ENCODE results near the gene NOVA2. TPM values are rescaled to one million over a fixed set of nuclear protein-coding genes. Genes with fewer than 3 reads are reported as not detected.

NOVA2 gene
- total and polyA plus RNA-seq, 2 donors (not counting 1 experiment from before 2014, with no cell fraction given): not detected

DNA sequence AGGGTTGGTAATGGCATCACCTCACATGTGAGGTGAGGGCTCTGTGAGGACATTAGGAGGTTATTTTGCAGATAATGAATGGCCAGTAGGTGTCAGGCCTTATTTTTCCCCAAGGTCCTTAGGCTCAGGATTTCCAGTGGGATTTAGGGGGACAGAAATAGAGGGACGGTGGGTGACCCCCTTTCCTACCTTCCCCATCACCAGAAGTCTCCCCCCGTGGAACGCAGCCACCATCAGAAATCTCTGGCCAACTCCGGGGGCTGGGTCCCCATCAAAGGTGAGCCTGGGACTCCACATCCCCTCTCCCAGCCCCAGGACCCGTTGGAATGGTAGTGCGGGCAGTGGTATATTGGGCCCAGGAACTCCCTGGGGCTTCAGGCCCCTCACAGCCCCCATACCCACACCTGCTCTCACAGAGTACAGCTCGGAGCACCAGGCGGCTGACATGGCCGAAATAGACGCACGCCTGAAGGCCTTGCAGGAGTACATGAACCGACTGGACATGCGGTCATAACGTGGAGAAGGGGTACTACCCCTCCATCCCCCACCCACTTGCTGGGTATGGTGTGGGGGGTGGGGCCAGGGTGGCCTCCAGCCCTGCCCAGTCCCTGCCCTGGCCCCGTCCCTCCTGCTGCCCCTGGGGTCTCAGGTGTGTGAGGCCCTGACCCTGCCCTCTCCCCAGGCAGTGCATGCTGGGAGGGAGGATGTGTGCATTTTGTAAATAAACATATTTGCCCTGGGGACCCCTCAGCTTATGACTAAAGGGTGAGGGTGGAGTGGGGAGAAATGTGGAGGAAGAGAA is 44.4 kb upstream of the NOVA2 start:
- no peak for TF ChIP-seq EZH2 (IDR thresholded peaks at IDR 0.05; ENCODE audit: borderline replicate concordance, insufficient read depth, low read depth, low read length, poor library complexity, severe bottlenecking)
- TF ChIP-seq, protein P1, sequence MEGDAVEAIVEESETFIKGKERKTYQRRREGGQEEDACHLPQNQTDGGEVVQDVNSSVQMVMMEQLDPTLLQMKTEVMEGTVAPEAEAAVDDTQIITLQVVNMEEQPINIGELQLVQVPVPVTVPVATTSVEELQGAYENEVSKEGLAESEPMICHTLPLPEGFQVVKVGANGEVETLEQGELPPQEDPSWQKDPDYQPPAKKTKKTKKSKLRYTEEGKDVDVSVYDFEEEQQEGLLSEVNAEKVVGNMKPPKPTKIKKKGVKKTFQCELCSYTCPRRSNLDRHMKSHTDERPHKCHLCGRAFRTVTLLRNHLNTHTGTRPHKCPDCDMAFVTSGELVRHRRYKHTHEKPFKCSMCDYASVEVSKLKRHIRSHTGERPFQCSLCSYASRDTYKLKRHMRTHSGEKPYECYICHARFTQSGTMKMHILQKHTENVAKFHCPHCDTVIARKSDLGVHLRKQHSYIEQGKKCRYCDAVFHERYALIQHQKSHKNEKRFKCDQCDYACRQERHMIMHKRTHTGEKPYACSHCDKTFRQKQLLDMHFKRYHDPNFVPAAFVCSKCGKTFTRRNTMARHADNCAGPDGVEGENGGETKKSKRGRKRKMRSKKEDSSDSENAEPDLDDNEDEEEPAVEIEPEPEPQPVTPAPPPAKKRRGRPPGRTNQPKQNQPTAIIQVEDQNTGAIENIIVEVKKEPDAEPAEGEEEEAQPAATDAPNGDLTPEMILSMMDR (IDR thresholded peaks at IDR 0.05): no peak
- Histone ChIP-seq H3K4me1 (ENCODE audit: control insufficient read depth in 2 of 2, insufficient read depth in 2 of 2, low read length in 2 of 2) (peaks cover 19 to 22% of the 10 kb centered on the region in 2 donors), H2AFZ (ENCODE audit: insufficient read depth, low read depth, low read length, poor library complexity, severe bottlenecking) (no peak overlapping the region), H3K27me3 (replicated peaks in 1 of 4; ENCODE audit: control extremely low read depth in 1 of 4, control insufficient read depth in 3 of 4, insufficient read depth in 4 of 4, low read length in 3 of 4) (peaks cover 0 to 33% (median 12%) of the 10 kb centered on the region in 4 experiments), H3K79me2 (ENCODE audit: control insufficient read depth, insufficient read depth, low read length) (no peaks in the 10 kb centered on the region), H3K4me2 (replicated peaks; ENCODE audit: low read depth, low read length, poor library complexity, severe bottlenecking) (no peak overlapping the region), H3K9me3 (ENCODE audit: control extremely low read depth in 1 of 3, control insufficient read depth in 2 of 3, insufficient read depth in 1 of 3, low read length in 2 of 3) (peaks cover 0 to 18% (median 0%) of the 10 kb centered on the region in 3 donors), H4K20me1 (ENCODE audit: control insufficient read depth, insufficient read depth, low read length, poor library complexity, severe bottlenecking) (peaks cover 6% of the 10 kb centered on the region), H3K36me3 (replicated peaks in 1 of 2; ENCODE audit: control extremely low read depth in 1 of 2, control insufficient read depth in 1 of 2, extremely low read depth in 1 of 2, insufficient read depth in 2 of 2, low read length in 1 of 2) (no peaks in the 10 kb centered on the region), H3K9ac (ENCODE audit: low read length) (no peak overlapping the region), H3K4me3 (ENCODE audit: control extremely low read depth in 1 of 5, extremely low read depth in 1 of 5, insufficient read depth in 1 of 5, low read depth in 2 of 5, low read length in 4 of 5) (no peak overlapping the region), H3K27ac (ENCODE audit: low read length in 2 of 2) (no peak overlapping the region)
- no peaks in the 10 kb centered on the region for H3K9me3 Mint-ChIP-seq (ENCODE audit: insufficient read depth)
- intact Hi-C loops (cut with micrococcal nuclease): loop anchor here (2.0 to 10.0 kb wide), 3 partner anchors 155 to 1587 kb away; partner anchors contain the start of genes BICRA and SYMPK
- WGBS (ENCODE audit: insufficient coverage): 97% methylated on average over 6 of the region's 15 CpGs
- peaks cover 18% of the 10 kb centered on the region for H3K27me3 Mint-ChIP-seq
- no peak overlapping the region for H3K27ac Mint-ChIP-seq
- peaks cover 18% of the 10 kb centered on the region for H3K4me1 Mint-ChIP-seq
- POLR2A ChIA-PET: no interaction called here
- CTCF ChIA-PET: interaction anchor here (0.6 to 4.9 kb wide), 3 partner anchors 10 to 1780 kb away, joined by 3 to 28 read pairs (median 11); partner anchors contain the start of gene SIX5
- ATAC-seq (ENCODE audit: low read depth) (no peak), DNase-seq (no peak)
- no peak overlapping the region for H3K4me3 Mint-ChIP-seq

DNA sequence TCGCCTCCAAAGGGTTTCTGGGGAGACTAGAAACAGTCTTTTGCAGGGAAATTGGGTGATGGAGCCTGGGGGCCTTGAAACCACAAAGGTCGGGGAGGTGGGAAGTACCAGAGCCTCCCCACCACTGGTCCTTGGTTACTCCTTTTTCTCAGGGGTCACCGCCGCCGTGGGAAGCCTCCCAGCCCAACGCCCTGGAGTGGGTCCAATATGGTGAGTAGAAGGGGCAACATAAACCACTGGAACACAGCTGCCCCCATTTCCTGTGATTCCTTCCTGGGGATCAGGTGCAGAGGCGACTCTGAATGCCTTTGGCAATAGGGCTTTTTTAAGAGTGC is 43.4 kb upstream of the NOVA2 start:
- H3K4me1 Mint-ChIP-seq: peaks cover 18% of the 10 kb centered on the region
- no peak for DNase-seq
- no peaks in the 10 kb centered on the region for H3K9me3 Mint-ChIP-seq (ENCODE audit: insufficient read depth)
- ATAC-seq (ENCODE audit: low read depth): no peak
- peak overlapping the region; percentile 94 for H3K4me3 Mint-ChIP-seq
- Histone ChIP-seq H3K27ac (ENCODE audit: low read length in 2 of 2) (no peak overlapping the region), H3K9ac (ENCODE audit: low read length) (no peak overlapping the region), H3K9me3 (ENCODE audit: control extremely low read depth in 1 of 3, control insufficient read depth in 2 of 3, insufficient read depth in 1 of 3, low read length in 2 of 3) (peaks cover 0 to 10% (median 0%) of the 10 kb centered on the region in 3 donors), H3K79me2 (ENCODE audit: control insufficient read depth, insufficient read depth, low read length) (no peaks in the 10 kb centered on the region), H3K27me3 (replicated peaks in 1 of 4; ENCODE audit: control extremely low read depth in 1 of 4, control insufficient read depth in 3 of 4, insufficient read depth in 4 of 4, low read length in 3 of 4) (peaks cover 0 to 22% (median 7%) of the 10 kb centered on the region in 4 experiments), H2AFZ (ENCODE audit: insufficient read depth, low read depth, low read length, poor library complexity, severe bottlenecking) (no peak overlapping the region), H3K36me3 (replicated peaks in 1 of 2; ENCODE audit: control extremely low read depth in 1 of 2, control insufficient read depth in 1 of 2, extremely low read depth in 1 of 2, insufficient read depth in 2 of 2, low read length in 1 of 2) (no peaks in the 10 kb centered on the region), H3K4me3 (ENCODE audit: control extremely low read depth in 1 of 5, extremely low read depth in 1 of 5, insufficient read depth in 1 of 5, low read depth in 2 of 5, low read length in 4 of 5) (no peak overlapping the region), H4K20me1 (ENCODE audit: control insufficient read depth, insufficient read depth, low read length, poor library complexity, severe bottlenecking) (peaks cover 6% of the 10 kb centered on the region), H3K4me2 (replicated peaks; ENCODE audit: low read depth, low read length, poor library complexity, severe bottlenecking) (peak overlapping the region; percentile 34), H3K4me1 (ENCODE audit: control insufficient read depth in 2 of 2, insufficient read depth in 2 of 2, low read length in 2 of 2) (peaks cover 19 to 22% of the 10 kb centered on the region in 2 donors)
- peaks cover 18% of the 10 kb centered on the region for H3K27me3 Mint-ChIP-seq
- ChIA-PET POLR2A (interaction anchor here (1.2 kb wide), 1 partner anchor 248 kb away, joined by 3 read pairs; the partner anchor contains the start of gene SIX5), CTCF (interaction anchor here (0.9 to 4.9 kb wide), 6 partner anchors 9 to 247 kb away, joined by 3 to 28 read pairs (median 4); partner anchors contain the start of gene SIX5)
- no peak for TF ChIP-seq EZH2 (IDR thresholded peaks at IDR 0.05; ENCODE audit: borderline replicate concordance, insufficient read depth, low read depth, low read length, poor library complexity, severe bottlenecking)
- TF ChIP-seq, protein P1 (IDR thresholded peaks at IDR 0.05): peak; percentile 65
- no peak overlapping the region for H3K27ac Mint-ChIP-seq
- WGBS (ENCODE audit: insufficient coverage): 70% methylated on average over 2 of the region's 7 CpGs
- intact Hi-C loops (cut with micrococcal nuclease): loop anchor here (2.0 to 10.0 kb wide), 3 partner anchors 154 to 1588 kb away; partner anchors contain the start of genes BICRA and SYMPK

Measured in B cell (primary cell).